Upper lobe of right lung (tissue), 1 donor: ENCODE measurements around the gene BRIX1. TPM values are rescaled to one million over a fixed set of nuclear protein-coding genes. Genes with fewer than 3 reads are reported as not detected.

Experiments used
- ATAC-seq: fragments of 200-7000 bp; cut with Tn5 transposase; one replicate; pipeline ENCODE4 v1.9.1; 2020; ENCODE audit warnings: mild to moderate bottlenecking, moderate library complexity
- DNase-seq: peaks from one replicate; pipeline ENCODE4 v3.0.0-alpha.2; 2020
- H3K27ac ChIP-seq: fragments of 200-600 bp; one replicate; pipeline ENCODE4 v1.8.0; 2022
- H3K27me3 ChIP-seq: fragments of 200-600 bp; one replicate; pipeline ENCODE4 v1.8.0; 2022; ENCODE audit warnings: mild to moderate bottlenecking
- H3K36me3 ChIP-seq: fragments of 200-600 bp; one replicate; pipeline ENCODE4 v1.8.0; 2022
- H3K4me1 ChIP-seq: fragments of 200-600 bp; one replicate; pipeline ENCODE4 v1.8.0; 2022
- H3K4me3 ChIP-seq: fragments of 200-600 bp; one replicate; pipeline ENCODE4 v1.8.0; 2022; ENCODE audit warnings: mild to moderate bottlenecking
- H3K9me3 ChIP-seq: fragments of 200-600 bp; one replicate; pipeline ENCODE4 v1.8.0; 2022
- CTCF ChIP-seq: fragments of 200-600 bp; IDR thresholded peaks from one replicate; pipeline ENCODE4 v1.8.0; 2022; ENCODE audit warnings: antibody characterized with exemption
- intact Hi-C: fragments of 100-400 bp; cut with DNase I; formaldehyde crosslinking; loops from one replicate; pipeline ENCODE4 v1.11.0; 2022
- total RNA-seq: library from RNA; stranded (reverse); fragmentation: NEBNext Ultra II Directional; extraction: Animal tissue kit (Norgen Biotek cat#: 25700); gene quantifications from one replicate; pipeline ENCODE4 v1.2.1, GENCODE V29; 2021
- donor health status: DM: no; HTN: yes; CAD: no; lungs with severe emphysema.

The BRIX1 gene
- total RNA-seq, 1 donor from 2014 or later: 19.8 TPM

GRCh38 chr5:34923694-34924461 lies 8.4 kb downstream of the BRIX1 start:
- intact Hi-C loops: no loop called here
- Histone ChIP-seq H3K27ac (no peak overlapping the region), H3K9me3 (no peaks in the 10 kb centered on the region), H3K27me3 (no peaks in the 10 kb centered on the region), H3K4me3 (no peak overlapping the region), H3K36me3 (peaks cover 78% of the 10 kb centered on the region), H3K4me1 (peaks cover 9% of the 10 kb centered on the region)
- no peak for TF ChIP-seq CTCF
- ATAC-seq (peak; percentile 82), DNase-seq (no peak)

- no peak for TF ChIP-seq CTCF
- Histone ChIP-seq H3K4me3 (no peak overlapping the region), H3K27ac (no peak overlapping the region), H3K36me3 (peaks cover 73% of the 10 kb centered on the region), H3K4me1 (peaks cover 9% of the 10 kb centered on the region), H3K27me3 (no peaks in the 10 kb centered on the region), H3K9me3 (no peaks in the 10 kb centered on the region)
- DNase-seq (no peak), ATAC-seq (no peak)
- intact Hi-C loops: no loop called here
These were observed 8.9 kb downstream of the BRIX1 start for GRCh38 chr5:34924462-34924765.

DNA sequence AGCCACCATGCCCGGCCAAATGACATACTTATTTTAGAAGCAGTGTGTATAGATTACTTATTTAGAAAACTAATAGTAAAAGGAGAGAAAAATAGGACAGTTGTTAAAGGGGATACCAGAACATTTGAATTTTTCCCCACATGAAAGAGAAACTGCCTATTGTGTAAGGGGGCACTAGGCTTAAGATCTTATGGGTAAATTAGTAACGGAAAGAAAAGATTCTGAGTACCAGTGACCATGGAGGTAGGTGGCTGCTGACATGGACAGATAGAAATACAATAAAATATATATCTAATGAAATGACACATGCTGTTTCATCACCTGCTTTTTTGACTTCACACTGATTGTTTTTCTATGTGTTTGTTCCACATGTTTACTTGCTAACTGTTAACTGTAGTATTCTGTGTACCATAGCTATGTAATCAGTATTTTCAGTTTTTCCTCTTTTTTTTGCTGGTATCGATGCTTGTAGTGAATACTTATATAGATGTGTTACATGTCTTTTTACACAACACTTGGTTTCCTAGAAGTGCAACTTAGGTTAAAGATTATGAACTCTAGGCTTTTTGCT lies 10.9 kb downstream of the BRIX1 start:
- no peak for TF ChIP-seq CTCF
- Histone ChIP-seq H3K9me3 (no peaks in the 10 kb centered on the region), H3K4me3 (no peak overlapping the region), H3K36me3 (peaks cover 54% of the 10 kb centered on the region), H3K4me1 (peaks cover 20% of the 10 kb centered on the region), H3K27ac (no peak overlapping the region), H3K27me3 (no peaks in the 10 kb centered on the region)
- no peak for ATAC-seq
- intact Hi-C loops: no loop called here
- DNase-seq: no peak

DNA sequence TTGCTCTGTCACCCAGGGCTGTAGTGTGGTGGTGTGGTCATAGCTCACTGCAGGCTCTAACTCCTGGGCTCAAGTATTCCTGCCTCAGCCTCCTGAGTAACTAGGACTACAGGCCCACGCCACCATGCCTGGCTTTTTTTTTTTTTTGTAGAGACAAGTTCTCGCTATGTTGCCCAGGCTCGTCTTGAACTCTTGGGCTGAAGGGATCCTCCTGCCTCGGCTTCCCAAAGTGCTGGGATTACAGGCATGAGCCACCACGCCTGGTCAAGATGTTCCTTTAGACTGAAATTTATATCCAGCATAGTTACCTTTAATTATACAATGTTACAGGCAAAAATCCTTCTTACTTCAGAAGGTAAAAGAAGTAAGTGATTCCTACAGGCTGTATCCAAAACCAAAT lies 12.3 kb downstream of the BRIX1 start:
- Histone ChIP-seq H3K4me3 (no peak overlapping the region), H3K4me1 (peaks cover 23% of the 10 kb centered on the region), H3K9me3 (no peaks in the 10 kb centered on the region), H3K36me3 (peaks cover 40% of the 10 kb centered on the region), H3K27me3 (no peaks in the 10 kb centered on the region), H3K27ac (no peak overlapping the region)
- no peak for ATAC-seq
- no peak for TF ChIP-seq CTCF
- no peak for DNase-seq
- intact Hi-C loops: no loop called here

GRCh38 chr5:34928267-34928666 lies 12.8 kb downstream of the BRIX1 start:
- Histone ChIP-seq H3K9me3 (no peaks in the 10 kb centered on the region), H3K36me3 (peaks cover 35% of the 10 kb centered on the region), H3K27ac (no peak overlapping the region), H3K27me3 (no peaks in the 10 kb centered on the region), H3K4me1 (peaks cover 23% of the 10 kb centered on the region), H3K4me3 (peak overlapping the region; percentile 51)
- DNase-seq (no peak), ATAC-seq (no peak)
- TF ChIP-seq CTCF: no peak
- intact Hi-C loops: no loop called here
